Testis (tissue), 2 donors: Measurements from ENCODE around the gene CSAG2.

ENCODE experiments used
- CTCF ChIP-seq, 3 experiments: fragments of 450-650 bp in 2 of 3; fragments of 200-600 bp in 1 of 3; sonication (generic) in 1 of 3; IDR thresholded peaks; one replicate each; pipeline ENCODE4 v1.5.1; 2016 to 2019; ENCODE audit warnings: antibody characterized with exemption in 3 of 3, mild to moderate bottlenecking in 2 of 3, moderate library complexity in 1 of 3
- POLR2A ChIP-seq: fragments of 450-650 bp; IDR thresholded peaks from one replicate; pipeline ENCODE4 v1.6.1; 2017; ENCODE audit warnings: antibody characterized with exemption, mild to moderate bottlenecking, moderate library complexity

DNA sequence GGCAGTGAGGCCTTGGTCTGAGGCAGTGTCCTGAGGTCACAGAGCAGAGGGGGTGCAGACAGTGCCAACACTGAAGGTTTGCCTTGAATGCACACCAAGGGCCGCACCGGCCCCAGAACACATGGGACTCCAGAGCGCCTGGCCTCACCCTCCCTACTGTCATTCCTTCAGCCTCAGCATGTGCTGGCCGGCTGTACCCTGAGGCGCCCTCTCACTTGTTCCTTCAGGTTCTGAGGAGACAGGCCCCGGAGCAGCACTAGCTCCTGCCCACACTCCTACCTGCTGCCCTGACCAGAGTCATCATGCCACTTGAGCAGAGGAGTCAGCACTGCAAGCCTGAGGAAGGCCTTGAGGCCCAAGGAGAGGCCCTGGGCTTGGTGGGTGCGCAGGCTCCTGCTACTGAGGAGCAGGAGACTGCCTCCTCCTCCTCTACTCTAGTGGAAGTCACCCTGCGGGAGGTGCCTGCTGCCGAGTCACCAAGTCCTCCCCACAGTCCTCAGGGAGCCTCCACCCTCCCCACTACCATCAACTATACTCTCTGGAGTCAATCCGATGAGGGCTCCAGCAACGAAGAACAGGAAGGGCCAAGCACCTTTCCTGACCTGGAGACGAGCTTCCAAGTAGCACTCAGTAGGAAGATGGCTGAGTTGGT is 26.9 kb upstream of the CSAG2 start:
- TF ChIP-seq CTCF (IDR thresholded peaks at IDR 0.05) = no peak
- no peak for TF ChIP-seq POLR2A
